H9 (cell line): ENCODE data around the gene ZSWIM8. TPM values are rescaled to one million over a fixed set of nuclear protein-coding genes. Genes with fewer than 3 reads are reported as not detected.

Experiments used
- DNase-seq: peaks from one replicate; pipeline ENCODE4 v3.0.0-alpha.2; 2017
- H2AFZ ChIP-seq: one replicate; pipeline ENCODE4 v1.6.1; 2013; ENCODE audit warnings: mild to moderate bottlenecking, low read length, control low read depth, moderate library complexity
- H2AK5ac ChIP-seq: 2 replicates; pipeline ENCODE4 v1.6.1; 2013; ENCODE audit warnings: low read length, control low read depth, mixed read lengths; ENCODE audit not compliant: insufficient read length
- H2BK120ac ChIP-seq: one replicate; pipeline ENCODE4 v1.6.1; 2013; ENCODE audit warnings: low read depth, mild to moderate bottlenecking, low read length, control low read depth, inconsistent platforms; ENCODE audit not compliant: poor library complexity, severe bottlenecking
- H2BK12ac ChIP-seq: 2 replicates; pipeline ENCODE4 v1.6.1; 2013; ENCODE audit warnings: low read length, control low read depth, mixed read lengths, low read depth; ENCODE audit not compliant: insufficient read length
- H2BK15ac ChIP-seq: 2 replicates; pipeline ENCODE4 v1.6.1; 2013; ENCODE audit warnings: low read depth, low read length, control low read depth
- H2BK20ac ChIP-seq: one replicate; pipeline ENCODE4 v1.6.1; 2013; ENCODE audit warnings: low read depth, mild to moderate bottlenecking, low read length, control low read depth, inconsistent platforms; ENCODE audit not compliant: poor library complexity, severe bottlenecking
- H2BK5ac ChIP-seq: 2 replicates; pipeline ENCODE4 v1.6.1; 2013; ENCODE audit warnings: low read length, control low read depth, mixed read lengths; ENCODE audit not compliant: insufficient read length
- H3K14ac ChIP-seq: 2 replicates; pipeline ENCODE4 v1.6.1; 2013; ENCODE audit warnings: low read length, control low read depth; ENCODE audit not compliant: insufficient read depth
- H3K18ac ChIP-seq: 2 replicates; pipeline ENCODE4 v1.6.1; 2013; ENCODE audit warnings: low read depth, mild to moderate bottlenecking, mixed read lengths, low read length, control low read depth; ENCODE audit not compliant: insufficient read length
- H3K23ac ChIP-seq: 2 replicates; pipeline ENCODE4 v1.6.1; 2013; ENCODE audit warnings: low read length, control low read depth, mixed read lengths, low read depth; ENCODE audit not compliant: insufficient read length
- H3K23me2 ChIP-seq: 2 replicates; pipeline ENCODE4 v1.6.1; 2013; ENCODE audit warnings: low read depth, mild to moderate bottlenecking, mixed read lengths, low read length, control low read depth; ENCODE audit not compliant: insufficient read length, poor library complexity, severe bottlenecking
- H3K27ac ChIP-seq: 2 replicates; pipeline ENCODE4 v1.5.1; 2013; ENCODE audit warnings: low read length, control low read depth, mixed read lengths, low read depth; ENCODE audit not compliant: insufficient read length
- H3K27me3 ChIP-seq: 2 replicates; pipeline ENCODE4 v1.6.1; 2013; ENCODE audit warnings: low read length, control low read depth, inconsistent platforms; ENCODE audit not compliant: insufficient read depth
- H3K4ac ChIP-seq: 2 replicates; pipeline ENCODE4 v1.6.1; 2013; ENCODE audit warnings: low read depth, mild to moderate bottlenecking, control low read depth, inconsistent platforms, low read length, moderate library complexity
- H3K4me1 ChIP-seq: 2 replicates; pipeline ENCODE4 v1.6.1; 2013; ENCODE audit warnings: low read length, control low read depth, inconsistent platforms; ENCODE audit not compliant: insufficient read depth
- H3K4me2 ChIP-seq: 2 replicates; pipeline ENCODE4 v1.6.1; 2013; ENCODE audit warnings: low read length, control low read depth, mixed read lengths; ENCODE audit not compliant: insufficient read length, insufficient read depth
- H3K56ac ChIP-seq: 2 replicates; pipeline ENCODE4 v1.6.1; 2013; ENCODE audit warnings: low read depth, mild to moderate bottlenecking, mixed read lengths, low read length, control low read depth; ENCODE audit not compliant: insufficient read length
- H3K79me1 ChIP-seq: 2 replicates; pipeline ENCODE4 v1.6.1; 2013; ENCODE audit warnings: low read depth, mild to moderate bottlenecking, moderate library complexity, low read length, control low read depth, inconsistent platforms; ENCODE audit not compliant: insufficient read depth, poor library complexity, severe bottlenecking
- H3K79me2 ChIP-seq: 2 replicates; pipeline ENCODE4 v1.6.1; 2013; ENCODE audit warnings: low read length, control low read depth, inconsistent platforms; ENCODE audit not compliant: insufficient read depth
- H3K9ac ChIP-seq: 2 replicates; pipeline ENCODE4 v1.6.1; 2013; ENCODE audit warnings: low read length, control low read depth, mixed read lengths; ENCODE audit not compliant: insufficient read length; ENCODE audit errors: extremely low read depth
- H3K9me3 ChIP-seq: one replicate; pipeline ENCODE4 v1.6.1; 2013; ENCODE audit warnings: low read depth, low read length, inconsistent platforms; ENCODE audit not compliant: control insufficient read depth
- H3T11ph ChIP-seq: one replicate; pipeline ENCODE4 v1.6.1; 2013; ENCODE audit warnings: mild to moderate bottlenecking, low read length, control low read depth, inconsistent platforms
- H4K20me1 ChIP-seq: one replicate; pipeline ENCODE4 v1.6.1; 2013; ENCODE audit not compliant: control insufficient read depth, insufficient read length, insufficient read depth
- H4K5ac ChIP-seq: 2 replicates; pipeline ENCODE4 v1.6.1; 2013; ENCODE audit warnings: low read depth, mild to moderate bottlenecking, mixed read lengths, low read length, control low read depth; ENCODE audit not compliant: insufficient read length
- H4K8ac ChIP-seq: replicated peaks from 2 replicates; pipeline ENCODE4 v1.6.1; 2013; ENCODE audit warnings: low read length, control low read depth, mixed read lengths, low read depth; ENCODE audit not compliant: insufficient read length
- H4K91ac ChIP-seq: 2 replicates; pipeline ENCODE4 v1.6.1; 2013; ENCODE audit warnings: low read depth, mild to moderate bottlenecking, moderate library complexity, mixed read lengths, low read length, control low read depth; ENCODE audit not compliant: insufficient read length
- H3K27ac Mint-ChIP-seq, 3 experiments: 2 replicates in 2 of 3; 3 replicates in 1 of 3; pipeline ENCODE4 v1.8.0; 2020 to 2021; ENCODE audit warnings: mixed read lengths in 3 of 3, mild to moderate bottlenecking in 1 of 3, moderate library complexity in 1 of 3
- H3K27me3 Mint-ChIP-seq: 2 replicates; pipeline ENCODE4 v1.8.0; 2021; ENCODE audit warnings: low read depth, mild to moderate bottlenecking, moderate library complexity, mixed read lengths
- H3K36me3 Mint-ChIP-seq, 3 experiments: 2 replicates in 2 of 3; 3 replicates in 1 of 3; pipeline ENCODE4 v1.8.0; 2020 to 2021; ENCODE audit warnings: low read depth in 3 of 3, mixed read lengths in 3 of 3; ENCODE audit not compliant: insufficient read depth in 1 of 3
- H3K4me1 Mint-ChIP-seq, 2 experiments: 2 replicates each; pipeline ENCODE4 v1.8.0; 2020; ENCODE audit warnings: mixed read lengths in 2 of 2
- H3K4me3 Mint-ChIP-seq, 2 experiments: 2 replicates in 1 of 2; 3 replicates in 1 of 2; pipeline ENCODE4 v1.8.0; 2020 to 2021; ENCODE audit warnings: mild to moderate bottlenecking in 2 of 2, mixed read lengths in 2 of 2, moderate library complexity in 1 of 2
- H3K9me3 Mint-ChIP-seq, 2 experiments: 2 replicates in 1 of 2; 3 replicates in 1 of 2; pipeline ENCODE4 v1.8.0; 2020; ENCODE audit warnings: mild to moderate bottlenecking in 2 of 2, mixed read lengths in 2 of 2, moderate library complexity in 1 of 2
- CTCF ChIP-seq: fragments of 200-600 bp; sonication (generic); conservative IDR thresholded peaks from 3 replicates; pipeline ENCODE4 v1.8.0; 2021; ENCODE audit warnings: antibody characterized with exemption, mild to moderate bottlenecking
- WGBS: extraction: QIAGEN DNeasy Blood & Tissue Kit; methylation state at CpG from one replicate; pipeline ENCODE4 v1.1.7; 2013; ENCODE audit warnings: missing lambda C conversion rate, low lambda C conversion rate, mixed read lengths; ENCODE audit not compliant: insufficient read length; ENCODE audit errors: extremely low coverage; 5-methylcytosine and 5-hydroxymethylcytosine counted together
- total RNA-seq: library from RNA; stranded (reverse); gene quantifications from 2 replicates; pipeline ENCODE4 v1.2.1, GENCODE V29; 2021

The ZSWIM8 gene
- total RNA-seq, 1 experiment from 2014 or later: 41.0 TPM

GRCh38 chr10:73743905-73744663 lies 41.3 kb upstream of the ZSWIM8 start, which contains the start of gene SEC24C:
Gene SEC24C (plus strand): TSS chr10:73744372. CDS start chr10:73746833, 2,461 bp downstream.
- H3K27ac ChIP-seq: peak within 1 kb of the TSS; percentile 92
- H3K9me3 ChIP-seq: no peaks in the 10 kb centered on the region
- Mint-ChIP-seq H3K27me3 (no peaks in the 10 kb centered on the region), H3K9me3 (no peaks in the 10 kb centered on the region), H3K36me3 (peaks cover 0 to 21% (median 8%) of the 10 kb centered on the region in 3 experiments; a peak in 5 of 7 replicates), H3K4me1 (peaks cover 28 to 36% of the 10 kb centered on the region in 2 experiments), H3K4me3 (peak within 1 kb of the TSS; percentile 98), H3K27ac (peak within 1 kb of the TSS; percentile 100)
- peak within 1 kb of the TSS; percentile 93; the same call in 1 of the 2 replicates for H3K4ac ChIP-seq
- H3K14ac ChIP-seq: peak within 1 kb of the TSS; percentile 90; the same call in 1 of the 2 replicates
- peak within 1 kb of the TSS; percentile 84 for H3K4me2 ChIP-seq
- H3K23ac ChIP-seq: no peak within 1 kb of the TSS
- H4K91ac ChIP-seq: no peak within 1 kb of the TSS
- peaks cover 14% of the 10 kb centered on the region for H3K23me2 ChIP-seq
- H2BK15ac ChIP-seq: no peak within 1 kb of the TSS
- H2BK20ac ChIP-seq: no peak within 1 kb of the TSS
- WGBS: no CpG with 5 or more reads among the region's 36 CpGs
- H4K8ac ChIP-seq: peak within 1 kb of the TSS; percentile 97
- peak within 1 kb of the TSS; percentile 99 for H2BK120ac ChIP-seq
- peak within 1 kb of the TSS; percentile 1 for H2AK5ac ChIP-seq
- peak within 1 kb of the TSS; percentile 96 for H3K9ac ChIP-seq
- TF ChIP-seq CTCF: no peak
- peak within 1 kb of the TSS; percentile 98 for H3T11ph ChIP-seq
- peak within 1 kb of the TSS; percentile 92 for H3K18ac ChIP-seq
- H4K5ac ChIP-seq: peak within 1 kb of the TSS; percentile 83
- H3K56ac ChIP-seq: peak within 1 kb of the TSS; percentile 55
- DNase-seq: peak; percentile 96
- H3K27me3 ChIP-seq: no peaks in the 10 kb centered on the region
- H3K79me1 ChIP-seq: no peaks in the 10 kb centered on the region
- peak within 1 kb of the TSS; percentile 67 for H2AFZ ChIP-seq
- H3K79me2 ChIP-seq: no peaks in the 10 kb centered on the region; the same call in 1 of the 2 replicates
- H3K4me1 ChIP-seq: peaks cover 3% of the 10 kb centered on the region; the same call in 1 of the 2 replicates
- H2BK5ac ChIP-seq: peak within 1 kb of the TSS; percentile 64
- peak within 1 kb of the TSS; percentile 8 for H2BK12ac ChIP-seq
- no peaks in the 10 kb centered on the region for H4K20me1 ChIP-seq
